ENCODE results near the gene IQGAP2.
A peak's percentile ranks its signal among the peaks of the same experiment; 100 is the strongest.
"Not testable (repeated sequence)": the region's sequence is repeated elsewhere in the genome, so short reads cannot be mapped to it uniquely, and the experiment has no call there.

The IQGAP2 gene

DNA sequence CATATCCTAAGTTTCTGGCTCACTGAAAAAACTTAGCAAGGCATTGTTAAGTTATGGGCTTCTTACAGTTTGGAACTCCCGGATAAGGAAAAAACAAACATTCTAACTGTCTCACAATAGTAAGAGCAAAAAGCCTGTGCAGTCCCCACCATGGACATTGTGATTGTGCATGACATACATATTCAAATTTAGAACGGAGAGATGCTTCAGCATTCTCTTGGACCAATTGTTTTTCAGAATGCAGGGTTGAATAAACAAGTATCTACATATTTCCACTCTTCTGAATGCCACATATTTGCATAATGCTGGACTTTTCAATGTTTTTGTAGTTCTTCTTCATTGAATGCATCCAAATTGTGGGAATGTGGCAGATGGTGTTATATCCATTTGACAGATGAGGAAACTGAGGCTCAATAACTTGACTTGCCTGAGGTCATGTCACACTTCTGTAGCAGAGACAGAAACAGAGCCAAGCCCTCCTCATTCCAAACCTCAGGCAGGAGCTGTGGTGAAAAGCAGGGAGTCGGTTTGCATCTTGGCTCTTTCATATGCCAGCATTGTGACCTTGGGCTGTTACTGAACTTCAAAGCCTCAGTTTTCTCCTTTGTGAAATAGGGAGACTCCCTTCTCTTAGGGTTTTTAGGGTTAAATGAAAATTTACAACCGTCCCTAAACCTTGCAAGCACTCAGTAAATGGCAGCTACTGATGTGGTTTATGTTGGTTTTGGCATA is 95.1 kb downstream of the IQGAP2 start:
- no peaks in the 10 kb centered on the region for H3K27me3 ChIP-seq (ENCODE audit: insufficient read depth, low read length)
- peak overlapping the region; percentile 52 for H3K9ac ChIP-seq (ENCODE audit: low read depth, low read length)
- peak overlapping the region; percentile 14; the same call in 1 of the 2 replicates for H3K4me3 ChIP-seq (ENCODE audit: low read length)
- no peaks in the 10 kb centered on the region for H3K36me3 ChIP-seq (ENCODE audit: insufficient read depth, low read depth, low read length)
- H3K9me3 ChIP-seq (ENCODE audit: insufficient read depth, low read depth, low read length) = no peaks in the 10 kb centered on the region
- H3K4me1 ChIP-seq (ENCODE audit: insufficient read depth, low read length) = peaks cover 55% of the 10 kb centered on the region
- H3K27ac ChIP-seq (ENCODE audit: low read length) = peak overlapping the region; percentile 22

DNA sequence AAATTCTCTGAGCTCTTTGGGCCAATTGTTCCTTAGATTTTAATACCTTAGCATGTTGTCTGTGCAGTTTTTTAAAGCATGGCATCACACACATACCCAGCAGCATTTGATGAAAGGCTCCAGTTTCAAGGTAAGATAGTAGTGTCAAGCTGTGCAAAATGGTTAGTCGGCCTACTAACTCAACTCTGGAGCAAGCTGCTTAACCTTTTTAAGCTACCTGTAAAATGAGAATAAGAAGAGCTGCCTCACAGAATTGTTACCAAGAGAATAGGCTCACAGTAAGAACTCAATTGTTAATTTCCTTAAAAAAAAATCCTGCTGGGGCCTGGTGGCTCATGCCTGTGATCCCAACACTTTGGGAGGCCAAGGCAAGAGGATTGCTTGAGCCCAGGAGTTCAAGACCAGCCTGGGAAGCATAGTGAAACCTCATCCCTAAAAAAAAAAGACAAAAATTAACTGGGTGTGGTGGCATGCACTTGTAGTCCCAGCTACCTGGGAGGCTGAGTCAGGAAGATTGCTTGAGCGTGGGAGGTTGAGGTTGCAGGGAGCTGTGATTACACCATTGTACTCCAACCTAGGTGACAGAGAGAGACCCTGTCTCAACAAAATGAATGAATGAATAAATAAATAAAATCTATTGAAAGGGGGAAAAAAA is 96.5 kb downstream of the IQGAP2 start:
- no peaks in the 10 kb centered on the region for H3K9me3 ChIP-seq (ENCODE audit: insufficient read depth, low read depth, low read length)
- H3K4me3 ChIP-seq (ENCODE audit: low read length) = peak overlapping the region; percentile 31
- peak overlapping the region; percentile 22 for H3K27ac ChIP-seq (ENCODE audit: low read length)
- H3K4me1 ChIP-seq (ENCODE audit: insufficient read depth, low read length) = peaks cover 48% of the 10 kb centered on the region
- no peaks in the 10 kb centered on the region for H3K36me3 ChIP-seq (ENCODE audit: insufficient read depth, low read depth, low read length)
- no peaks in the 10 kb centered on the region for H3K27me3 ChIP-seq (ENCODE audit: insufficient read depth, low read length)
- peak overlapping the region; percentile 52; the same call in 1 of the 2 replicates for H3K9ac ChIP-seq (ENCODE audit: low read depth, low read length)

DNA sequence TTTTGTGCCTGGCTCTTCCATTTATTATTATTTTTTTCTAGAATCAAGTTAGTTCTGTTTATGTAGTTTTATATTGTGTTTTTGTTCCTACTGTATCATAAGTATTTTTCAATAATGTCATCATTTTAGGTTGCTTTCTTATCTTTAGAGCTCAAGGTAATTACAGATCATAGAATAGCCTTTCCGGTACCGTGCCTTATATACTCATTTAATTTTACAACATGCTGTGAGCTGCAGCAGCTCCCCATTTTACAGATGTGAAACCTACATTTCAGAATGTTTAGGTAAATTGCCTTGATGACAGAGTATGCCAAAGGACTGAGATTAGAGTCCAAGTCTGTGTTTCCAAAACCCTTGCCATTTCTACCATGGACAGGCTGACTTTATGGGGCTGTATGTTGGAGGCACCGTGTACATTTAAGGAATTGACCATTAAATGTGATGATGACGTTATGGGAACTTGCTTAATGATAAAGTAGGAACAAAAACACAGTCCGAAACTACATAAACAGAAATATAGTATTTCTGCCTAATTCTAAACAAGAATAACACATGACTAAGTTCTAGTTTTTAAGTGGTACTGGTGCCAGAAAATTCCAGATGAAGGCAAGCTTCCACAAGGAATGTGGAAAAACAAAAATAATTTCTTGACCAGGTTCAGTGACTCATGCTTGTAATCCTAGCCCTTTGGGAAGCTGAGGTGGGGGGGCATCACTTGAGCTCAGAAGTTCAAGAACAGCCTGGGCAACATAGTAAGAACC is 97.7 kb downstream of the IQGAP2 start:
- H3K27ac ChIP-seq (ENCODE audit: low read length) = no peak overlapping the region
- H3K9ac ChIP-seq (ENCODE audit: low read depth, low read length) = no peak overlapping the region
- no peaks in the 10 kb centered on the region for H3K27me3 ChIP-seq (ENCODE audit: insufficient read depth, low read length)
- H3K4me3 ChIP-seq (ENCODE audit: low read length) = no peak overlapping the region
- peaks cover 48% of the 10 kb centered on the region for H3K4me1 ChIP-seq (ENCODE audit: insufficient read depth, low read length)
- no peaks in the 10 kb centered on the region for H3K36me3 ChIP-seq (ENCODE audit: insufficient read depth, low read depth, low read length)
- no peaks in the 10 kb centered on the region for H3K9me3 ChIP-seq (ENCODE audit: insufficient read depth, low read depth, low read length)

DNA sequence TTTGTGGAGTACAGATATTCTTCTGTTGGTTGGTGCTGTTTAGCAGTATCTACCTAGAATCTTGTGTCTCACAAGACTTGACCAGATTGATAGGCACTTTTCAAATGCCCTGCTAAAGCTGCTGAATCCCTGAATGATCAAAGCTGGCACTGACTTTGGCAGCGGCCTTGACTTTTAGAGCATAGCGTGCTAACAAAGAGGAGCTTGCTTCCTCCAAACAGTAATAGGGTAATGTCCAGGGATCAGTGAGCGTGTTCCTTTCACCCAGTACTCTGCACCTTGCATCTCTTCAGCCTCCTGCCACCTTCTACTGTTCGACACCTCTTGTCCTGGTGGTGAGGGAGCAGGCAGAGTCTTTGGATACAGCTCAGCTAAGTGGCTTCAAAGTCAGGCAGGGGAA is 100.8 kb downstream of the IQGAP2 start:
- Histone ChIP-seq H3K9ac (ENCODE audit: low read depth, low read length) (no peak overlapping the region), H3K9me3 (ENCODE audit: insufficient read depth, low read depth, low read length) (no peaks in the 10 kb centered on the region), H3K4me1 (ENCODE audit: insufficient read depth, low read length) (peaks cover 25% of the 10 kb centered on the region), H3K27me3 (ENCODE audit: insufficient read depth, low read length) (no peaks in the 10 kb centered on the region), H3K4me3 (ENCODE audit: low read length) (no peak overlapping the region), H3K27ac (ENCODE audit: low read length) (no peak overlapping the region), H3K36me3 (ENCODE audit: insufficient read depth, low read depth, low read length) (no peaks in the 10 kb centered on the region)

DNA sequence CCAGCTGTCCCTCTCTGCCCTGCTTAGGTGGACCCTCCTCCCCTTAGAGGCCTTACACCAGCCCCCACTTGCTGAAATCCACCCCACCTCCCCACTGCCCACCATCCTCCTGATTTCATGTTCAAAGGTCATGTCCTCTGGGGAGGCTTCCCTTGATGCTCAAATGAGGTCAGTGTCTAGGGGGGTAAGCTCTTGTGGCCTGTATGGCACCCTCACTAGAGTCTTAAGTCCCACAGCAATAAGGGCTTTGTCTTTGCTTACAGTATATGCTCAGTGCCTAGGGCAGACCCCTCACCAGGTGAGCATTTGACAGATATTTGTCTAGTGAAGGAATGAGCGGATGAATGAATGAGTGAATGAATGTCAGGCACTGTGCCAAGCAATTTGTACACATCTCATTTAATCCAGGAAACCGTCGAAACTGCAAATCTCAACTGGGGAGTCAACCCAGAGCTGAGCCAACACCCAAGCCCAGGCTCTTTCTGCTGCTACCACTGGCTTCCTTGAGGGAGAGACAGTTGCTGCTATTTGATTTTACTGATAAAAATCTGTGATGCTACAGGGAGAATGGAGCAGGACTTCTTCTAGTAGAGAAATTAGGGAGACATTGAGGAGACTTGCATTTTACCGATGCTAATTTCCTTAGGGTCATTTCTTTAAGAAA is 101.9 kb downstream of the IQGAP2 start:
- Histone ChIP-seq H3K27ac (ENCODE audit: low read length) (no peak overlapping the region), H3K4me1 (ENCODE audit: insufficient read depth, low read length) (peaks cover 17% of the 10 kb centered on the region; the same call in 1 of the 2 replicates), H3K9ac (ENCODE audit: low read depth, low read length) (no peak overlapping the region), H3K9me3 (ENCODE audit: insufficient read depth, low read depth, low read length) (no peaks in the 10 kb centered on the region), H3K4me3 (ENCODE audit: low read length) (no peak overlapping the region), H3K27me3 (ENCODE audit: insufficient read depth, low read length) (no peaks in the 10 kb centered on the region), H3K36me3 (ENCODE audit: insufficient read depth, low read depth, low read length) (no peaks in the 10 kb centered on the region)

DNA sequence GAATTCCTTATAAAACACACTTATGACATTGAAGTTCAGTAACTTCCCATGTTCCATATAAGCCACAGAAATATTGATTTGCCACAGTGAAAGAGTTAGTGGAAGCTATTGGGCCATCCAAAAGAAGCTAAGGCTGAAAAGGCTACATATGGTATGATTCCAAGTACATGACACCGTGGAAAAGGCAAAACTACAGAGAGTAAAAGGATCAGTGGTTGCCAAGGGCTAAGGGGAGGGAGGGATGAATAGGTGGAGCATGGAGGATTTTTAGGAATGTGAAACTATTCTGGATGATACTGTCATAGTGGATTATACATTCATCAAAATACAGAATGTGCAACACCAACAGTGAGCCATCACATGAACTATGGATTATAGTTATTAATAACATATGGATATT is 110.4 kb downstream of the IQGAP2 start:
- no peak overlapping the region for H3K27ac ChIP-seq (ENCODE audit: low read length)
- H3K9ac ChIP-seq (ENCODE audit: low read depth, low read length) = no peak overlapping the region
- no peaks in the 10 kb centered on the region for H3K9me3 ChIP-seq (ENCODE audit: insufficient read depth, low read depth, low read length)
- no peaks in the 10 kb centered on the region for H3K36me3 ChIP-seq (ENCODE audit: insufficient read depth, low read depth, low read length)
- H3K4me1 ChIP-seq (ENCODE audit: insufficient read depth, low read length) = peaks cover 9% of the 10 kb centered on the region
- H3K27me3 ChIP-seq (ENCODE audit: insufficient read depth, low read length) = no peaks in the 10 kb centered on the region
- H3K4me3 ChIP-seq (ENCODE audit: low read length) = no peak overlapping the region

DNA sequence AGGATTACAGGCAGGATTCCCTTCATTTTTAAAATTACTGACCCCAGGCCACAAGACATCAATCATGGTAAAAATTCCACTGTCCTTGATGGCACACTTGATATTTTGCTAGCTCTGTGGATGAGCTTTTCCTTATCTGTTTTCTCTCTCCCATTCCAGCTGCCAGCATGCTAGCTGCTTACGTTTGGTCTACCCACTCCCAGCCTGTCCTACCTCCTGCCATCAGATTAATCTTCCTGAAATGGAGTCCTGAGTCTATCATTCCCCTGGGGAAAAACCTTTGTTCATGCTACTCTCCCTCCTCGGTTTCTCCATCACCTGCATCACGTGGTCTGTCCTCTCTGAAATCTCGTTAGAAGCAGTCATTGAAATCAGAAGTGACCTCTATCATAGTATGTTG is 111.2 kb downstream of the IQGAP2 start:
- Histone ChIP-seq H3K36me3 (ENCODE audit: insufficient read depth, low read depth, low read length) (no peaks in the 10 kb centered on the region), H3K9ac (ENCODE audit: low read depth, low read length) (no peak overlapping the region), H3K9me3 (ENCODE audit: insufficient read depth, low read depth, low read length) (no peaks in the 10 kb centered on the region), H3K27me3 (ENCODE audit: insufficient read depth, low read length) (no peaks in the 10 kb centered on the region), H3K27ac (ENCODE audit: low read length) (no peak overlapping the region), H3K4me3 (ENCODE audit: low read length) (no peak overlapping the region), H3K4me1 (ENCODE audit: insufficient read depth, low read length) (peaks cover 9% of the 10 kb centered on the region)

DNA sequence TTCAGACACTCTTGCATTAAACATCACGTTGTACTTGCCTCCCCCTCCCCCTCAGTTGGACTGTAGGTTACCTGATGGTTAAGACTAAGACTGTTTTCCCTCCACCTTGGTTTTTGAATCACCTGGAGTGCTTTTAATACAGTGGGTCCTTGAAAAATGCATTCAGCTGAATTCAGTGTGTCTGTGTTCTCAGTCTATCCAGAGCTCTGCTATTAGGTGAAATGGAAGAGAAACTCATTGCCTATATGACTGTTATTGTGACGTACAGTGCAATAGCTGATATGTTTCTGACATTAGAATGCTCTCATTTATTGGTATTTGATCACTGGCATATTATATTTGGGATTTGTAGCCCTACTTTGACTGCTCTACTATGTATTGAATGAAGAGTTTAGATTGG is 111.6 kb downstream of the IQGAP2 start:
- no peaks in the 10 kb centered on the region for H3K27me3 ChIP-seq (ENCODE audit: insufficient read depth, low read length)
- no peak overlapping the region for H3K27ac ChIP-seq (ENCODE audit: low read length)
- H3K4me3 ChIP-seq (ENCODE audit: low read length) = no peak overlapping the region
- H3K9me3 ChIP-seq (ENCODE audit: insufficient read depth, low read depth, low read length) = no peaks in the 10 kb centered on the region
- no peaks in the 10 kb centered on the region for H3K36me3 ChIP-seq (ENCODE audit: insufficient read depth, low read depth, low read length)
- H3K9ac ChIP-seq (ENCODE audit: low read depth, low read length) = no peak overlapping the region
- peaks cover 9% of the 10 kb centered on the region for H3K4me1 ChIP-seq (ENCODE audit: insufficient read depth, low read length)

DNA sequence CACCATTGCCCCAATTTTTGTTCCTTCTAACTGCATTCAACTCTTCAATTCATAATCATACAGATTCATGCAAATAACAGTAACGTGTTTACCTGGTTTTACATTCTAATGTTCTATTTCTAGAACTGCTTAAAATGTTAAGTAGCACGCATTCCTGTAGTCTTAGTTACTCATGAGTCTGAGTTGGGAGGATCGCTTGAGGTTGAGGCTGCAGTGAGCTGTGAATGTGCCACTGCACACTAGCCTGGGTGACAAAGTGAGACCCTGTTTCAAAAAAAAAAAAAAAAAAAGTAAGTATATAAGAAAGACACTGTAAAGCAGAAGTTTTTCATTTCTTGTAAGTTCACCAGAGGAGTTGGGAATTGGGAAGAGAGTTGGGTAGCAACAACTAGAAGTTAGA is 114.2 kb downstream of the IQGAP2 start:
- no peak overlapping the region for H3K27ac ChIP-seq (ENCODE audit: low read length)
- H3K9me3 ChIP-seq (ENCODE audit: insufficient read depth, low read depth, low read length) = no peaks in the 10 kb centered on the region
- H3K27me3 ChIP-seq (ENCODE audit: insufficient read depth, low read length) = no peaks in the 10 kb centered on the region
- no peaks in the 10 kb centered on the region for H3K36me3 ChIP-seq (ENCODE audit: insufficient read depth, low read depth, low read length)
- H3K9ac ChIP-seq (ENCODE audit: low read depth, low read length) = no peak overlapping the region
- H3K4me1 ChIP-seq (ENCODE audit: insufficient read depth, low read length) = peaks cover 12% of the 10 kb centered on the region
- no peak overlapping the region for H3K4me3 ChIP-seq (ENCODE audit: low read length)

DNA sequence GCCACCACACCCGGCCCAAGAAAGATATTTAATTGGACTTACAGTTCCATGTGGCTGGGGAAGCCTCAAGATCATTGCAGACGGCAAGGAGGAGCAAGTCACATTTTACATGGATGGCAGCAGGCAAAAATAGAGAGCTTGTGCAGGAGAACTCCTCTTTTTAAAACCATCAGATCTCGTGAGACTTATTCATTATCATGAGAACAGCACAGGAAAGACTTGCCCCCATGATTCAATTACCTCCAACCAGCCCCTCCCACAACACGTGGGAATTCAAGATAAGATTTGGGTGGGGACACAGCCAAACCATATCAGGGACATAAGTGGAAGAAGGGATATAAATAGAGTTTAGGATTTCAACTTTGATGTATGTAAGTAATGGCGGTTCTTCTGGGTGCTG is 115.2 kb downstream of the IQGAP2 start:
- not testable (repeated sequence) for H3K9ac ChIP-seq (ENCODE audit: low read depth, low read length); H3K27me3 ChIP-seq (ENCODE audit: insufficient read depth, low read length); H3K9me3 ChIP-seq (ENCODE audit: insufficient read depth, low read depth, low read length); H3K4me3 ChIP-seq (ENCODE audit: low read length); H3K27ac ChIP-seq (ENCODE audit: low read length); H3K36me3 ChIP-seq (ENCODE audit: insufficient read depth, low read depth, low read length)
- H3K4me1 ChIP-seq (ENCODE audit: insufficient read depth, low read length) = peaks cover 16% of the 10 kb centered on the region

DNA sequence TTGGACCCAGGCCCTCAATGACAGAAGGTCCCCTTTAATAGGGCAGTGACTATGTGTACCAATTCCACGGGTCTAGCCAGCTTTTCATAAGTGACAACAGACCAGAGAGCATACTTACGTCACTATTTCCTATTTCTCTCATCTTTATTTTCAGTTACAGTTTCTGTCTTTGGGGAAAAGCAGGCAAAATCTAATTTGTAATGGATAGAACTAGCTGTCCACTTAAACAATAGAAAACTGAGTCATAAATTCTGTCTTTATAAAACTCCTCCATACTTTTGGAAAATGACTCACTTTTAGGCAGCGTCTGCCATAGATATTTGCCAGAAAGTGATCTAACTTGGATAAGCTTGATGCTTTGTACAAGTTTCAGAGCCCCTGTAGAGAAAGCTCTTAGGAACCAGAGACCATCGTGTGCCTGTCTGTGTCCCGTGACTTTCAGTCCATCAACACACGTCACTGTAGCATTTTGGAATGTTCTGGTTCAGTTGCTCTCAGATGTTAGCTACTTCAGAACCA is 118.2 kb downstream of the IQGAP2 start:
- Histone ChIP-seq H3K4me1 (ENCODE audit: insufficient read depth, low read length) (peaks cover 36% of the 10 kb centered on the region), H3K9ac (ENCODE audit: low read depth, low read length) (no peak overlapping the region)

More for the DNA sequence above, 118.2 kb downstream of the IQGAP2 start:
- no peaks in the 10 kb centered on the region for H3K27me3 ChIP-seq (ENCODE audit: insufficient read depth, low read length)
- no peaks in the 10 kb centered on the region for H3K9me3 ChIP-seq (ENCODE audit: insufficient read depth, low read depth, low read length)
- H3K4me3 ChIP-seq (ENCODE audit: low read length) = no peak overlapping the region
- H3K27ac ChIP-seq (ENCODE audit: low read length) = no peak overlapping the region
- H3K36me3 ChIP-seq (ENCODE audit: insufficient read depth, low read depth, low read length) = no peaks in the 10 kb centered on the region

Data from iPS-20b (cell line).